ENCODE measurements around the gene RPF1. TPM values are rescaled to one million over a fixed set of nuclear protein-coding genes. Genes with fewer than 3 reads are reported as not detected.
"Not testable (repeated sequence)": the region's sequence is repeated elsewhere in the genome, so short reads cannot be mapped to it uniquely, and the experiment has no call there.

The RPF1 gene
- total and polyA plus RNA-seq, 5 experiments from 2014 or later, result 50.2 to 64.2 (median 55.2) TPM

GRCh38 chr1:84497631-84498275 is 18.7 kb downstream of the RPF1 start:
- POLR2A ChIA-PET, result interaction anchor here (1.1 kb wide), 1 partner anchor 17 kb away, joined by 3 read pairs; no protein-coding TSS in a partner anchor
- peak overlapping the region in 6 of 10 donors; percentile 19 to 76 (median 46) for H3K27ac Mint-ChIP-seq
- ATAC-seq, result peak; percentile 60 to 79
- peak overlapping the region in 3 of 10 donors; percentile 7 to 41 (median 22) for H3K4me3 Mint-ChIP-seq
- peak in 2 of 10 donors; percentile 43 to 48 for DNase-seq
- peaks cover 3 to 44% (median 37%) of the 10 kb centered on the region in 4 donors for H3K4me1 Mint-ChIP-seq
- no peaks in the 10 kb centered on the region for H3K9me3 Mint-ChIP-seq
- H3K27me3 Mint-ChIP-seq, result no peaks in the 10 kb centered on the region
- H3K36me3 Mint-ChIP-seq, result peaks cover 0 to 81% (median 26%) of the 10 kb centered on the region in 3 donors

- Mint-ChIP-seq H3K4me3 (peak overlapping the region in 5 of 10 donors; percentile 5 to 87 (median 66)), H3K27ac (peak overlapping the region in 3 of 10 donors; percentile 77 to 97 (median 90)), H3K9me3 (no peaks in the 10 kb centered on the region), H3K4me1 (peaks cover 19 to 68% (median 53%) of the 10 kb centered on the region in 4 donors), H3K36me3 (peaks cover 5 to 29% (median 6%) of the 10 kb centered on the region in 3 donors), H3K27me3 (no peaks in the 10 kb centered on the region)
- POLR2A ChIA-PET, result interaction anchor here (0.9 kb wide), 1 partner anchor 8 kb away, joined by 3 read pairs; no protein-coding TSS in a partner anchor
- DNase-seq, result no peak
- ATAC-seq, result no peak
Measured at GRCh38 chr1:84502927-84503326, 23.9 kb downstream of the RPF1 start.

GRCh38 chr1:84504580-84505492 is 25.8 kb downstream of the RPF1 start:
- POLR2A ChIA-PET, result interaction anchor here (1.3 to 2.4 kb wide), 7 partner anchors 25 to 360 kb away, joined by 3 to 29 read pairs (median 14); partner anchors contain the start of genes CTBS, PRKACB and RPF1
- Mint-ChIP-seq H3K36me3 (peaks cover under 1 to 14% (median 5%) of the 10 kb centered on the region in 3 donors), H3K27me3 (no peaks in the 10 kb centered on the region), H3K4me3 (peak overlapping the region; percentile 87 to 100 (median 98)), H3K27ac (peak overlapping the region; percentile 90 to 99 (median 96)), H3K9me3 (peaks cover 0 to 9% (median 0%) of the 10 kb centered on the region in 9 donors), H3K4me1 (peaks cover 19 to 65% (median 49%) of the 10 kb centered on the region in 4 donors)
- ATAC-seq, result no peak
- peak in 1 of 10 donors; percentile 29 for DNase-seq

GRCh38 chr1:84505493-84506001 is 26.5 kb downstream of the RPF1 start:
- DNase-seq, result peak in 1 of 10 donors; percentile 64
- Mint-ChIP-seq H3K27me3 (no peaks in the 10 kb centered on the region), H3K4me1 (peaks cover 19 to 62% (median 44%) of the 10 kb centered on the region in 4 donors), H3K9me3 (peaks cover 0 to 9% (median 2%) of the 10 kb centered on the region in 9 donors), H3K36me3 (peaks cover 0 to 8% (median 5%) of the 10 kb centered on the region in 3 donors), H3K4me3 (peak overlapping the region; percentile 87 to 100 (median 98)), H3K27ac (peak overlapping the region; percentile 92 to 99 (median 96))
- peak; percentile 27 to 43 for ATAC-seq
- POLR2A ChIA-PET, result interaction anchor here (0.6 to 2.4 kb wide), 14 partner anchors 10 to 771 kb away, joined by 3 to 29 read pairs (median 4); partner anchors contain the start of genes BCL10, CTBS, PRKACB and RPF1

- Mint-ChIP-seq H3K27me3 (no peaks in the 10 kb centered on the region), H3K4me3 (peak within 1 kb of the TSS; percentile 87 to 100 (median 98)), H3K4me1 (peaks cover 19 to 56% (median 40%) of the 10 kb centered on the region in 4 donors)
Measured at GRCh38 chr1:84506002-84506728, 27.1 kb downstream of the RPF1 start, which contains the start of the genes GNG5 and SPATA1. TSS of gene GNG5 (minus strand) at chr1:84506581. CDS start at chr1:84506091, 490 bp downstream. TSS of gene SPATA1 (plus strand) at chr1:84506386. CDS start at chr1:84516360, 9,974 bp downstream.

GRCh38 chr1:84506729-84507453 is 27.8 kb downstream of the RPF1 start:
- DNase-seq (peak in 2 of 10 donors; percentile 38 to 49), ATAC-seq (no peak)
- no peaks in the 10 kb centered on the region for H3K27me3 Mint-ChIP-seq
- H3K36me3 Mint-ChIP-seq, result peaks cover 0 to 5% (median 0%) of the 10 kb centered on the region in 3 donors
- H3K4me1 Mint-ChIP-seq, result peaks cover 19 to 49% (median 33%) of the 10 kb centered on the region in 4 donors
- POLR2A ChIA-PET, result interaction anchor here (0.6 to 2.4 kb wide), 14 partner anchors 11 to 770 kb away, joined by 3 to 29 read pairs (median 4); partner anchors contain the start of genes BCL10, CTBS, PRKACB and RPF1
- peaks cover 0 to 12% (median 4%) of the 10 kb centered on the region in 9 donors for H3K9me3 Mint-ChIP-seq
- peak overlapping the region; percentile 87 to 100 (median 97) for H3K4me3 Mint-ChIP-seq
- H3K27ac Mint-ChIP-seq, result peak overlapping the region; percentile 93 to 99 (median 97)

More at GRCh38 chr1:84506002-84506728, 27.1 kb downstream of the RPF1 start, which contains the start of the genes GNG5 and SPATA1:
- ATAC-seq (peak; percentile 89), DNase-seq (peak; percentile 92 to 98 (median 96))
- Mint-ChIP-seq H3K9me3 (peaks cover 0 to 12% (median 4%) of the 10 kb centered on the region in 9 donors), H3K27ac (peak within 1 kb of the TSS; percentile 93 to 99 (median 97)), H3K36me3 (peaks cover 0 to 6% (median 5%) of the 10 kb centered on the region in 3 donors)
- POLR2A ChIA-PET, result interaction anchor here (0.6 to 2.4 kb wide), 15 partner anchors 10 to 770 kb away, joined by 3 to 29 read pairs (median 4); partner anchors contain the start of genes BCL10, CTBS, PRKACB and RPF1

- peak overlapping the region in 3 of 10 donors; percentile 7 to 97 (median 51) for H3K4me3 Mint-ChIP-seq
- peaks cover 0 to 12% (median 4%) of the 10 kb centered on the region in 9 donors for H3K9me3 Mint-ChIP-seq
- H3K27me3 Mint-ChIP-seq, ATAC-seq, POLR2A ChIA-PET, DNase-seq, H3K36me3 Mint-ChIP-seq: not testable (repeated sequence)
- peak overlapping the region in 1 of 10 donors; percentile 29 for H3K27ac Mint-ChIP-seq
- H3K4me1 Mint-ChIP-seq, result peaks cover 19 to 40% (median 29%) of the 10 kb centered on the region in 4 donors
Measured at GRCh38 chr1:84507887-84508286, 28.8 kb downstream of the RPF1 start.

- H3K9me3 Mint-ChIP-seq, result peaks cover 0 to 12% (median 4%) of the 10 kb centered on the region in 9 donors
- POLR2A ChIA-PET, result interaction anchor here (1.4 kb wide), 1 partner anchor 65 kb away, joined by 5 read pairs; no protein-coding TSS in a partner anchor
- H3K27me3 Mint-ChIP-seq, result no peaks in the 10 kb centered on the region
- peak overlapping the region in 5 of 10 donors; percentile 3 to 60 (median 34) for H3K4me3 Mint-ChIP-seq
- peaks cover 0 to 5% (median 0%) of the 10 kb centered on the region in 3 donors for H3K36me3 Mint-ChIP-seq
- no peak for ATAC-seq
- DNase-seq, result no peak
- peak overlapping the region in 2 of 10 donors; percentile 2 to 25 for H3K27ac Mint-ChIP-seq
- H3K4me1 Mint-ChIP-seq, result peaks cover 15 to 34% (median 23%) of the 10 kb centered on the region in 4 donors
Measured at GRCh38 chr1:84508510-84508909, 29.4 kb downstream of the RPF1 start.

- POLR2A ChIA-PET, result interaction anchor here (1.4 kb wide), 1 partner anchor 64 kb away, joined by 5 read pairs; no protein-coding TSS in a partner anchor
- ATAC-seq, result no peak
Measured at GRCh38 chr1:84509029-84509428, 30.0 kb downstream of the RPF1 start.

GRCh38 chr1:84510165-84510564 is 31.1 kb downstream of the RPF1 start:
- Mint-ChIP-seq H3K4me1 (peaks cover 4 to 17% (median 6%) of the 10 kb centered on the region in 4 donors), H3K27ac (no peak overlapping the region), H3K36me3 (peaks cover 0 to 4% (median 0%) of the 10 kb centered on the region in 3 donors), H3K9me3 (peaks cover 0 to 12% (median 4%) of the 10 kb centered on the region in 9 donors), H3K27me3 (no peaks in the 10 kb centered on the region), H3K4me3 (no peak overlapping the region)
- DNase-seq, result no peak
- no peak for ATAC-seq
- POLR2A ChIA-PET, result no interaction called here

More at GRCh38 chr1:84509029-84509428, 30.0 kb downstream of the RPF1 start:
- Mint-ChIP-seq H3K4me3 (no peak overlapping the region), H3K27me3 (no peaks in the 10 kb centered on the region), H3K4me1 (peaks cover 14 to 28% (median 18%) of the 10 kb centered on the region in 4 donors), H3K36me3 (peaks cover 0 to 5% (median 0%) of the 10 kb centered on the region in 3 donors), H3K9me3 (peaks cover 0 to 12% (median 4%) of the 10 kb centered on the region in 9 donors), H3K27ac (no peak overlapping the region)
- no peak for DNase-seq

Data from naive thymus-derived CD8-positive, alpha-beta T cell (primary cell).